IMR-90 (cell line): ENCODE measurements around the gene CLEC1A. TPM values are rescaled to one million over a fixed set of nuclear protein-coding genes. Genes with fewer than 3 reads are reported as not detected.

Experiments
- ATAC-seq: fragments of 200-7000 bp; cut with Tn5 transposase; 2 replicates; pipeline ENCODE4 v1.9.1; 2020; ENCODE audit warnings: low read depth, mild to moderate bottlenecking, moderate library complexity
- BruUV-seq: library from RNA; stranded (reverse); fragments of 400-500 nt; replicated peaks from 2 replicates; lab custom pipeline; 2021; lab: Mats Ljungman, UMichigan
- CTCF ChIA-PET: fragments of 300-600 bp; formaldehyde crosslinking; extraction: SDS; loops from one replicate; lab custom pipeline; 2021; ENCODE audit warnings: antibody characterized with exemption; lab: Yijun Ruan, JAX
- POLR2A ChIA-PET: fragments of 300-600 bp; sonication (Branson Sonifier 250); formaldehyde crosslinking; loops from one replicate; lab custom pipeline; 2022; ENCODE audit warnings: antibody characterized with exemption; ENCODE audit not compliant: unreplicated experiment; lab: Charles Lee
- DNase-seq: peaks from one replicate; pipeline ENCODE4 v3.0.0; 2013
- H2AFZ ChIP-seq: replicated peaks from 2 replicates; pipeline ENCODE3; 2013; ENCODE audit warnings: low read length, mild to moderate bottlenecking; ENCODE audit not compliant: poor library complexity
- H2AK5ac ChIP-seq: 2 replicates; pipeline ENCODE4 v1.6.1; 2013; ENCODE audit warnings: low read depth, low read length, inconsistent platforms
- H2AK9ac ChIP-seq: replicated peaks from 2 replicates; pipeline ENCODE3; 2013; ENCODE audit warnings: mild to moderate bottlenecking, low read depth, low read length, moderate library complexity; ENCODE audit not compliant: poor library complexity
- H2BK120ac ChIP-seq: 2 replicates; pipeline ENCODE4 v1.6.1; 2013; ENCODE audit warnings: low read depth, low read length, inconsistent platforms
- H2BK15ac ChIP-seq: 3 replicates; pipeline ENCODE4 v1.6.1; 2013; ENCODE audit warnings: low read depth, low read length, inconsistent platforms
- H2BK20ac ChIP-seq: 2 replicates; pipeline ENCODE4 v1.6.1; 2013; ENCODE audit warnings: low read depth, mild to moderate bottlenecking, inconsistent platforms, low read length, moderate library complexity
- H2BK5ac ChIP-seq: 2 replicates; pipeline ENCODE4 v1.6.1; 2013; ENCODE audit warnings: mild to moderate bottlenecking, low read depth, low read length, inconsistent platforms; ENCODE audit not compliant: poor library complexity, severe bottlenecking
- H3K14ac ChIP-seq: replicated peaks from 2 replicates; pipeline ENCODE4 v1.6.1; 2013; ENCODE audit warnings: low read depth, low read length, inconsistent platforms
- H3K18ac ChIP-seq: 2 replicates; pipeline ENCODE4 v1.6.1; 2013; ENCODE audit warnings: low read depth, low read length, control low read depth
- H3K23ac ChIP-seq: 2 replicates; pipeline ENCODE4 v1.6.1; 2013; ENCODE audit warnings: low read depth, low read length, inconsistent platforms
- H3K27ac ChIP-seq: 2 replicates; pipeline ENCODE4 v1.5.1; 2013; ENCODE audit warnings: mild to moderate bottlenecking, control low read depth, low read length; ENCODE audit not compliant: insufficient read depth
- H3K27me3 ChIP-seq: 2 replicates; pipeline ENCODE4 v1.6.1; 2013; ENCODE audit warnings: low read length; ENCODE audit not compliant: control insufficient read depth, insufficient read depth
- H3K36me3 ChIP-seq: 2 replicates; pipeline ENCODE4 v1.6.1; 2013; ENCODE audit warnings: low read length, mixed read lengths; ENCODE audit not compliant: control insufficient read depth, insufficient read depth
- H3K4ac ChIP-seq: 2 replicates; pipeline ENCODE4 v1.6.1; 2013; ENCODE audit warnings: low read depth, low read length, inconsistent platforms
- H3K4me1 ChIP-seq: 2 replicates; pipeline ENCODE4 v1.6.1; 2013; ENCODE audit warnings: low read length, mixed read lengths; ENCODE audit not compliant: control insufficient read depth, insufficient read depth
- H3K4me2 ChIP-seq: 2 replicates; pipeline ENCODE4 v1.6.1; 2013; ENCODE audit warnings: low read depth, mild to moderate bottlenecking, control low read depth, low read length, moderate library complexity
- H3K4me3 ChIP-seq: 2 replicates; pipeline ENCODE4 v1.5.1; 2013; ENCODE audit warnings: low read depth, mild to moderate bottlenecking, control low read depth, low read length, moderate library complexity; ENCODE audit not compliant: insufficient read depth
- H3K56ac ChIP-seq: 2 replicates; pipeline ENCODE4 v1.6.1; 2013; ENCODE audit warnings: low read length, inconsistent platforms; ENCODE audit not compliant: insufficient read depth; ENCODE audit errors: extremely low read depth
- H3K79me1 ChIP-seq, 2 experiments: 2 replicates each; pipeline ENCODE4 v1.6.1; 2013; ENCODE audit warnings: low read length in 2 of 2, inconsistent platforms in 1 of 2, low read depth in 1 of 2
- H3K9ac ChIP-seq: 2 replicates; pipeline ENCODE4 v1.6.1; 2013; ENCODE audit warnings: low read depth, low read length, control low read depth
- H3K9me1 ChIP-seq: 2 replicates; pipeline ENCODE4 v1.6.1; 2013; ENCODE audit warnings: low read length, inconsistent platforms; ENCODE audit not compliant: insufficient read depth
- H3K9me3 ChIP-seq: 2 replicates; pipeline ENCODE4 v1.6.1; 2013; ENCODE audit warnings: low read length; ENCODE audit not compliant: control insufficient read depth, insufficient read depth
- H4K20me1 ChIP-seq: 2 replicates; pipeline ENCODE4 v1.6.1; 2013; ENCODE audit warnings: low read length, inconsistent platforms; ENCODE audit not compliant: insufficient read depth
- H4K5ac ChIP-seq: 2 replicates; pipeline ENCODE4 v1.6.1; 2013; ENCODE audit warnings: mild to moderate bottlenecking, low read depth, low read length, control low read depth
- H4K8ac ChIP-seq, 2 experiments: 2 replicates each; pipeline ENCODE4 v1.6.1; 2013; ENCODE audit warnings: low read depth in 2 of 2, low read length in 2 of 2, control low read depth in 1 of 2, inconsistent platforms in 1 of 2
- H4K91ac ChIP-seq: 2 replicates; pipeline ENCODE4 v1.6.1; 2013; ENCODE audit warnings: low read depth, low read length, inconsistent platforms; ENCODE audit not compliant: insufficient read depth
- MAFK ChIP-seq: IDR thresholded peaks from 2 replicates; pipeline ENCODE4 v1.6.1; 2012; ENCODE audit warnings: low read depth, low read length, improper control_type of control experiment
- RAD21 ChIP-seq: IDR thresholded peaks from 2 replicates; pipeline ENCODE4 v1.6.1; 2012; ENCODE audit warnings: low read length, improper control_type of control experiment
- RCOR1 ChIP-seq: IDR thresholded peaks from 2 replicates; pipeline ENCODE4 v1.6.1; 2012; ENCODE audit warnings: mild to moderate bottlenecking, low read length, improper control_type of control experiment; ENCODE audit not compliant: insufficient replicate concordance
- RFX5 ChIP-seq: IDR thresholded peaks from 2 replicates; pipeline ENCODE4 v1.8.0; 2012; ENCODE audit warnings: low read depth, mild to moderate bottlenecking, low read length, moderate library complexity
- SMC3 ChIP-seq: fragments of 150-350 bp; IDR thresholded peaks from 2 replicates; pipeline ENCODE4 v1.6.1; 2016; ENCODE audit warnings: low read depth, mild to moderate bottlenecking, antibody characterized with exemption, low read length, moderate library complexity
- dilution Hi-C: fragments of 300-500 bp; cut with HindIII; formaldehyde crosslinking; loops from one replicate; pipeline ENCODE4 v1.14.3; 2018; ENCODE audit warnings: low sequenced_read_pairs; ENCODE audit not compliant: unreplicated experiment
- in situ Hi-C: fragments of 300-500 bp; cut with MboI; formaldehyde crosslinking; loops from 3 replicates; pipeline ENCODE4 v1.14.3; 2019; ENCODE audit warnings: low sequenced_read_pairs, inconsistent platforms, mixed read lengths
- intact Hi-C: fragments of 100-400 bp; cut with micrococcal nuclease; formaldehyde crosslinking; loops from 2 replicates; pipeline ENCODE4 v1.10.0; 2022
- polyA plus RNA-seq, 3 experiments: library from polyadenylated mRNA; depleted of rRNA; stranded (reverse); fragments of >200 nt; gene quantifications; 2 replicates each; pipeline ENCODE4 v1.2.3, GENCODE V29; 2012; ENCODE audit warnings: low replicate concordance in 1 of 3
- total RNA-seq: library from RNA; depleted of rRNA; stranded (reverse); fragments of >200 nt; gene quantifications from 2 replicates; pipeline ENCODE4 v1.2.3, GENCODE V29; 2012

The CLEC1A gene
- total and polyA plus RNA-seq, 2 of the 4 experiments (the other 2 are of a cell fraction): not detected

- dilution Hi-C loops (no loop called here), in situ Hi-C loops (no loop called here), intact Hi-C loops (loop anchor here (1.0 kb wide), 1 partner anchor 22 kb away; no protein-coding TSS in a partner anchor)
- H3K79me1 ChIP-seq: no peaks in the 10 kb centered on the region
- no peak overlapping the region for H2AK5ac ChIP-seq
- no peaks in the 10 kb centered on the region for H3K4me1 ChIP-seq
- H2BK5ac ChIP-seq: no peak overlapping the region
- H2BK120ac ChIP-seq: no peak overlapping the region
- ChIA-PET CTCF (no interaction called here), POLR2A (no interaction called here)
- no peak overlapping the region for H4K91ac ChIP-seq
- H4K20me1 ChIP-seq: no peaks in the 10 kb centered on the region
- no peaks in the 10 kb centered on the region for H3K36me3 ChIP-seq
- H4K5ac ChIP-seq: no peak overlapping the region
- H3K14ac ChIP-seq: no peak overlapping the region
- no peak overlapping the region for H3K56ac ChIP-seq
- no peak overlapping the region for H3K18ac ChIP-seq
- H3K23ac ChIP-seq: no peak overlapping the region
- BruUV-seq: no TSS peak
- ATAC-seq (no peak), DNase-seq (no peak)
- no peak overlapping the region for H3K4ac ChIP-seq
- H2AFZ ChIP-seq: no peak overlapping the region
- no peak overlapping the region for H4K8ac ChIP-seq
- H3K4me2 ChIP-seq: no peak overlapping the region
- no peaks in the 10 kb centered on the region for H3K9me1 ChIP-seq
- H2BK20ac ChIP-seq: no peak overlapping the region
- H2BK15ac ChIP-seq: no peak overlapping the region
- no peaks in the 10 kb centered on the region for H3K9me3 ChIP-seq
- H2AK9ac ChIP-seq: no peak overlapping the region
- TF ChIP-seq SMC3 (no peak), RFX5 (no peak), RCOR1 (no peak), MAFK (no peak), RAD21 (no peak)
- no peak overlapping the region for H3K27ac ChIP-seq
- H3K9ac ChIP-seq: no peak overlapping the region
- no peaks in the 10 kb centered on the region; the same call in 1 of the 2 replicates for H3K27me3 ChIP-seq
- no peak overlapping the region for H3K4me3 ChIP-seq
These were observed 23.3 kb downstream of the CLEC1A start for GRCh38 chr12:10075451-10075850.
